Diencephalon (tissue), 1 donor: Measurements from ENCODE around the gene SV2C. TPM values are rescaled to one million over a fixed set of nuclear protein-coding genes. Genes with fewer than 3 reads are reported as not detected.

ENCODE experiments used
- small RNA-seq: library from RNA; depleted of rRNA; stranded (forward); fragments of <200 nt; gene quantifications from one replicate; pipeline ENCODE3, GENCODE V24; 2014
- total RNA-seq: library from RNA; depleted of rRNA; stranded (reverse); fragments of >200 nt; gene quantifications from one replicate; pipeline ENCODE4 v1.2.3, GENCODE V29; 2014

Gene SV2C
- 34.4 TPM for total RNA-seq

GRCh38 chr5:76082772-76083554, at the start of gene SV2C:
TSS of gene SV2C (plus strand) at chr5:76083383. CDS start at chr5:76131751, 48,368 bp downstream.

GRCh38 chr5:76402886-76403765, 319.9 kb downstream of the SV2C start, which contains the start of gene IQGAP2:
TSS of gene IQGAP2 (plus strand) at chr5:76403285. CDS start at chr5:76403546, 261 bp downstream.

Small RNA genes lying within 50 kb of the gene (small RNA-seq; reads per million reads assigned to genes)
- gene AC113404.2 (not detected), gene RNA5SP186 (not detected)
